Osteocyte (in vitro differentiated cells): Measurements from ENCODE around the gene AKAP1. TPM values are rescaled to one million over a fixed set of nuclear protein-coding genes. Genes with fewer than 3 reads are reported as not detected.

ENCODE experiments used
- DNase-seq: peaks from one replicate; pipeline ENCODE4 v3.0.0; 2021; ENCODE audit warnings: mixed read lengths; ENCODE audit not compliant: unreplicated experiment; ENCODE audit errors: extremely low spot score
- H3K27ac Mint-ChIP-seq: one replicate; pipeline ENCODE4 v1.8.0; 2021; ENCODE audit warnings: mild to moderate bottlenecking, mixed read lengths; ENCODE audit not compliant: unreplicated experiment
- H3K27me3 Mint-ChIP-seq: one replicate; pipeline ENCODE4 v1.8.0; 2021; ENCODE audit warnings: mixed read lengths; ENCODE audit not compliant: unreplicated experiment
- H3K36me3 Mint-ChIP-seq: one replicate; pipeline ENCODE4 v1.8.0; 2021; ENCODE audit warnings: mixed read lengths; ENCODE audit not compliant: unreplicated experiment
- H3K4me1 Mint-ChIP-seq: one replicate; pipeline ENCODE4 v1.8.0; 2021; ENCODE audit warnings: mixed read lengths; ENCODE audit not compliant: unreplicated experiment
- H3K4me3 Mint-ChIP-seq: one replicate; pipeline ENCODE4 v1.8.0; 2021; ENCODE audit warnings: mild to moderate bottlenecking, moderate library complexity, mixed read lengths; ENCODE audit not compliant: unreplicated experiment
- H3K9me3 Mint-ChIP-seq: one replicate; pipeline ENCODE4 v1.8.0; 2021; ENCODE audit warnings: mixed read lengths; ENCODE audit not compliant: unreplicated experiment
- total RNA-seq: library from RNA; stranded (reverse); gene quantifications from 2 replicates; pipeline ENCODE4 v1.2.1, GENCODE V29; 2021
- TF ChIP-seq, protein P1 (sequence below): fragments of 200-600 bp; sonication (generic); IDR thresholded peaks from 2 replicates; pipeline ENCODE4 v1.5.0; 2021; ENCODE audit warnings: antibody characterized with exemption, mild to moderate bottlenecking, moderate library complexity

Gene AKAP1
- total RNA-seq, 1 donor from 2014 or later = 16.8 TPM

DNA sequence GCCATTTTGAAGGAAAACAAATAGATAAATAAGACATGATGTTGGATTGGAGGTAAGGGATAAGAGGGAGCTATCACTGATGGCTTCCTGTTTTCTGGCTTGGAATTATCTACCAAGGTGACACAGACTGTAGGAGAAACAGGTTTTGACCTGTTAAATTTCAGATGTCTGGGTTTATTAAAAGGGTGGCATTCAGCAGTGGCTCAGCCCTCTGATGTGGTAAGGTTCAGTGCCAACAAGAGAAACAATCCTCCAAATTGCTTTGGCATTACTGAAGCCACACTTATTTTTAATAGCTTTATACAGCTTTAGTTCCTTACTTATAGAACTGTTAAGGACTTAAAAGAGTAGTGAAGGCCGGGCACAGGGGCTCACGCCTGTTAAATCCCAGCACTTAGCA, 37.0 kb upstream of the AKAP1 start:
- TF ChIP-seq, protein P1, sequence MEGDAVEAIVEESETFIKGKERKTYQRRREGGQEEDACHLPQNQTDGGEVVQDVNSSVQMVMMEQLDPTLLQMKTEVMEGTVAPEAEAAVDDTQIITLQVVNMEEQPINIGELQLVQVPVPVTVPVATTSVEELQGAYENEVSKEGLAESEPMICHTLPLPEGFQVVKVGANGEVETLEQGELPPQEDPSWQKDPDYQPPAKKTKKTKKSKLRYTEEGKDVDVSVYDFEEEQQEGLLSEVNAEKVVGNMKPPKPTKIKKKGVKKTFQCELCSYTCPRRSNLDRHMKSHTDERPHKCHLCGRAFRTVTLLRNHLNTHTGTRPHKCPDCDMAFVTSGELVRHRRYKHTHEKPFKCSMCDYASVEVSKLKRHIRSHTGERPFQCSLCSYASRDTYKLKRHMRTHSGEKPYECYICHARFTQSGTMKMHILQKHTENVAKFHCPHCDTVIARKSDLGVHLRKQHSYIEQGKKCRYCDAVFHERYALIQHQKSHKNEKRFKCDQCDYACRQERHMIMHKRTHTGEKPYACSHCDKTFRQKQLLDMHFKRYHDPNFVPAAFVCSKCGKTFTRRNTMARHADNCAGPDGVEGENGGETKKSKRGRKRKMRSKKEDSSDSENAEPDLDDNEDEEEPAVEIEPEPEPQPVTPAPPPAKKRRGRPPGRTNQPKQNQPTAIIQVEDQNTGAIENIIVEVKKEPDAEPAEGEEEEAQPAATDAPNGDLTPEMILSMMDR = no peak
- no peak overlapping the region for H3K4me3 Mint-ChIP-seq
- H3K27me3 Mint-ChIP-seq = peaks cover 15% of the 10 kb centered on the region
- DNase-seq = no peak
- no peaks in the 10 kb centered on the region for H3K9me3 Mint-ChIP-seq
- H3K36me3 Mint-ChIP-seq = no peaks in the 10 kb centered on the region
- H3K4me1 Mint-ChIP-seq = no peaks in the 10 kb centered on the region
- no peak overlapping the region for H3K27ac Mint-ChIP-seq

DNA sequence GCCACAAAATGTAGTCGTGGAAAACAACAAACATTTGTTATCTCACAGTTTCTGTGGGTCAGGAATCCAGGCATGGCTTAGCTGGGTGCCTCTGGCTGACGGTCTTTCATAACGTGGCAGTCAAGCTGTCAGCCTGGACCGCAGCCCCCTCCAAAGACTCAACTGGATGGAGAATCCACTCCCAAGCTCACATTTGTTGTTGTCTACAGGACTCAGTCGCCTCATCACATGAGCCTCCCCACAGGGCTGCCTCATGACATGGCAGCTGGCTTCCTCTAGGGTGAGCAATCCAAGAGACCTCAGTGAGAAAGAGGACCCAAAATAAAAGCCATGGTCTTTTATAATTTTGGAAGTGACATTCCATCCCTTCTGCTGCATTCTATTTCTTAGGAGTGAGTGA, 34.7 kb upstream of the AKAP1 start:
- no peaks in the 10 kb centered on the region for H3K36me3 Mint-ChIP-seq
- DNase-seq = no peak
- no peaks in the 10 kb centered on the region for H3K4me1 Mint-ChIP-seq
- no peak overlapping the region for H3K27ac Mint-ChIP-seq
- peaks cover 17% of the 10 kb centered on the region for H3K27me3 Mint-ChIP-seq
- no peak overlapping the region for H3K4me3 Mint-ChIP-seq
- H3K9me3 Mint-ChIP-seq = no peaks in the 10 kb centered on the region
- TF ChIP-seq, protein P1 = no peak

DNA sequence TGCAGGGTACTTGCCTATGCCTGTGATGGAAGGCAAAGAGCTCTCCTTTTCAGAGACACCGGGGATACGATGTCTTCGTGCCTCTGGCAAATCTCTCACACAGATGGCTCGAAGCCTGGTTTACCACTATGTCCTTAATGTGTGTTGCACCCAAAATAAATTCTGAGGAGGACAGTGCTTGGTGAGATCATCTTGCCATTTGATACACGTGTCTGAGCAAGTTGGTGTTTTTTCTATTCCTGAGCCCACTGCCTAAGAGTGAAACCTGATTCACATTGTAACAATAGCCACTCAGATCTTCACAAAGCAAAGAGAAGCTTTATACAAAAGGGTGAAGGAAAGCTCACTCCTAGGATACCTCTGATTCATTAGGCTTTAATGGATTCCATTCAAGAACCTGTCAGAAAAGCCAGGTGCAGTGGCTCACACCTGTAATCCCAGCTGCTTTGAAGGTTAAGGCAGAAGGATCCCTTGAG, 33.1 kb upstream of the AKAP1 start:
- no peaks in the 10 kb centered on the region for H3K9me3 Mint-ChIP-seq
- H3K4me3 Mint-ChIP-seq = no peak overlapping the region
- TF ChIP-seq, protein P1 = no peak
- no peak overlapping the region for H3K27ac Mint-ChIP-seq
- no peaks in the 10 kb centered on the region for H3K4me1 Mint-ChIP-seq
- DNase-seq = no peak
- H3K36me3 Mint-ChIP-seq = no peaks in the 10 kb centered on the region
- H3K27me3 Mint-ChIP-seq = peaks cover 21% of the 10 kb centered on the region

DNA sequence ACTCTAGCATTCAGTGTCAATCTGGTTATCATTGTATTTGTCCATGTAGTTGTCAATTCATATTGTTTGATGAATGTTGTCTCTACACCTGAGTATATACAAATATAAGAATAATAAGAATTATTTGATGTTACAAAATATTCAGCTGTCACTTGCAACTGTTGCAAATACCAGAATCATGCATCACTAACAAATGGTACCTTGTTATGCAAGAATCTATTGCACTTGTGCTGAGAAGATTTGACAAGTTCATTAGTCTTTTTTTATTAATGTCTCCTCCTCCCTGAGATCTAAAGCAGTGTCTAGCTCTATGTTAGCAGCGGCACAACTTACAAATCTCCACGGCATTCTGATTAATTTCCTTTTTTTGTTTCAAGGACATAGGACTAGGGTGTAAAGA, 22.2 kb upstream of the AKAP1 start:
- H3K4me3 Mint-ChIP-seq = no peak overlapping the region
- H3K4me1 Mint-ChIP-seq = no peaks in the 10 kb centered on the region
- H3K27ac Mint-ChIP-seq = no peak overlapping the region
- no peaks in the 10 kb centered on the region for H3K36me3 Mint-ChIP-seq
- peaks cover 19% of the 10 kb centered on the region for H3K27me3 Mint-ChIP-seq
- DNase-seq = no peak
- TF ChIP-seq, protein P1 = no peak
- H3K9me3 Mint-ChIP-seq = no peaks in the 10 kb centered on the region

DNA sequence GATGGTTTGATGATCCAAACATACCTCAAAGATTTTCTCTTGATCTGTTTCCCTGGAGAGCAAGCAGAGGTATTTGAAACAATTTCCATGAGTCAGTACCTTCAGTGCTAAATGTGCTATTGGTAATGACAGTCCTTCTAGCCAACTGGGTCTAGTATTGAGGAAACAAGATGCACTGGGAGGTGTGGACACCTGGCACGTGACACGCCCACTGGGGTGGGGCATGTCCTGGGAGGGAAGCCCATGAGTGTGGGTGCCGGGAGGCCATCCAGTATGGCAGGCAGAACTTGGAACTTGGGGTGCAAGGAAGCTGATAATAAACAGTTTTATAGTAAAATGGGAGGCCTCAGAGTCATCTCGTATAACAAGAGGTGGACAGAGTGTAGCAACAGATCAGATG, 17.9 kb upstream of the AKAP1 start:
- H3K4me1 Mint-ChIP-seq = peaks cover 5% of the 10 kb centered on the region
- peaks cover 22% of the 10 kb centered on the region for H3K27me3 Mint-ChIP-seq
- no peak overlapping the region for H3K4me3 Mint-ChIP-seq
- TF ChIP-seq, protein P1 = no peak
- no peaks in the 10 kb centered on the region for H3K36me3 Mint-ChIP-seq
- H3K9me3 Mint-ChIP-seq = no peaks in the 10 kb centered on the region
- H3K27ac Mint-ChIP-seq = no peak overlapping the region
- no peak for DNase-seq
